ENCODE data around the gene DHX16. TPM values are rescaled to one million over a fixed set of nuclear protein-coding genes. Genes with fewer than 3 reads are reported as not detected.
A peak's percentile ranks its signal among the peaks of the same experiment; 100 is the strongest.

DHX16 gene
- total and polyA plus RNA-seq, 9 of the 15 experiments (the other 6 are each of a cell fraction or from before 2014, with no cell fraction given): 14.6 to 66.1 (median 47.5) TPM

GRCh38 chr6:30684386-30685156 lies 11.8 kb upstream of the DHX16 start:
- ATAC-seq: peak; percentile 21
- H3K36me3 ChIP-seq (ENCODE audit: control insufficient read depth, insufficient read depth, low read length): peaks cover 25% of the 10 kb centered on the region
- peak overlapping the region; percentile 81 for H3K4me3 ChIP-seq
- H2AFZ ChIP-seq (ENCODE audit: low read depth, low read length): peak overlapping the region; percentile 35
- H3K79me2 ChIP-seq (ENCODE audit: control insufficient read depth, insufficient read depth, low read length): peaks cover 95% of the 10 kb centered on the region
- H3K4me1 ChIP-seq (replicated peaks in 1 of 2; ENCODE audit: control insufficient read depth in 2 of 2, insufficient read depth in 2 of 2, low read length in 2 of 2): peaks cover 54 to 91% of the 10 kb centered on the region in 2 experiments
- peak overlapping the region; percentile 84 to 95 for H3K9ac ChIP-seq (ENCODE audit: insufficient read depth in 1 of 2, low read depth in 2 of 2, low read length in 2 of 2)
- intact Hi-C loops (cut with micrococcal nuclease): loop anchor here (5.0 to 10.0 kb wide), 2 partner anchors 130 to 403 kb away; no protein-coding TSS in a partner anchor
- peak overlapping the region; percentile 97 for H3K4me2 ChIP-seq (ENCODE audit: insufficient read depth, low read length)
- no peaks in the 10 kb centered on the region for H3K9me3 ChIP-seq (replicated peaks; ENCODE audit: control insufficient read depth, insufficient read depth, low read depth, low read length)
- BruUV-seq (replicated peaks): no TSS peak
- in situ Hi-C loops (cut with MboI): no loop called here
- peak; percentile 54 to 84 (median 66) for DNase-seq (ENCODE audit: extremely low read depth in 1 of 4, low spot score in 3 of 4)
- no peak for FAIRE-seq
- H3K27me3 ChIP-seq (ENCODE audit: control insufficient read depth in 2 of 2, insufficient read depth in 2 of 2, low read length in 2 of 2): no peaks in the 10 kb centered on the region
- POLR2A ChIA-PET: interaction anchor here (0.6 to 7.0 kb wide), 10 partner anchors 9 to 474 kb away, joined by 3 to 118 read pairs (median 3); partner anchors contain the start of genes MDC1, TCF19 and TUBB
- 7% methylated on average over 17 of the region's 21 CpGs for WGBS (ENCODE audit: insufficient coverage, low coverage, missing lambda C conversion rate)
- no peaks in the 10 kb centered on the region for H3K9me1 ChIP-seq (ENCODE audit: control insufficient read depth, insufficient read depth, low read length)
- peak overlapping the region; percentile 88 for H3K27ac ChIP-seq (ENCODE audit: extremely low read depth, low read depth, low read length)
- H4K20me1 ChIP-seq (replicated peaks; ENCODE audit: control insufficient read depth, insufficient read depth, low read length): no peaks in the 10 kb centered on the region; the same call in 1 of the 2 replicates
- CTCF ChIA-PET (ENCODE audit: low intra/inter-chr PET ratio): interaction anchor here (0.6 to 1.5 kb wide), 2 partner anchors 38 to 201 kb away, joined by 3 to 4 read pairs; no protein-coding TSS in a partner anchor
- TF ChIP-seq SP2 (IDR thresholded peaks at IDR 0.05; ENCODE audit: extremely low read depth, low read depth, low read length, poor library complexity, severe bottlenecking) (no peak), MAZ (CRISPR knock-in tag; conservative IDR thresholded peaks at IDR 0.05 in 1 of 2, IDR thresholded peaks at IDR 0.05 in 1 of 2) (peak; percentile 79 to 91), MTA2 (IDR thresholded peaks at IDR 0.05; ENCODE audit: low read depth) (no peak), PTTG1 (tag; IDR thresholded peaks at IDR 0.05; ENCODE audit: low read depth) (no peak), CEBPB (tag; IDR thresholded peaks at IDR 0.05) (no peak), ZNF12 (CRISPR knock-in tag; IDR thresholded peaks at IDR 0.05) (no peak), E2F8 (IDR thresholded peaks at IDR 0.05; ENCODE audit: low read depth, partially characterized antibody) (no peak), ZKSCAN8 (CRISPR knock-in tag; IDR thresholded peaks at IDR 0.05) (no peak), ATF3 (IDR thresholded peaks at IDR 0.05) (no peak), ATF3 (CRISPR knock-in tag; conservative IDR thresholded peaks at IDR 0.05) (no peak), MECOM (CRISPR knock-in tag; IDR thresholded peaks at IDR 0.05) (no peak), OTX1 (CRISPR knock-in tag; IDR thresholded peaks at IDR 0.05) (no peak), TRIM25 (IDR thresholded peaks at IDR 0.05; ENCODE audit: borderline replicate concordance) (no peak), ARID3B (CRISPR knock-in tag; IDR thresholded peaks at IDR 0.05; ENCODE audit: borderline replicate concordance) (no peak)

All from K562 (cell line).